LoVo (cell line): ENCODE measurements around the gene PARD3.
"Not testable (repeated sequence)": the region's sequence is repeated elsewhere in the genome, so short reads cannot be mapped to it uniquely, and the experiment has no call there.

Source experiments
- DNase-seq: peaks from one replicate; pipeline ENCODE4 v3.0.0-alpha.2; 2016; ENCODE audit warnings: low spot score

Gene PARD3

DNA sequence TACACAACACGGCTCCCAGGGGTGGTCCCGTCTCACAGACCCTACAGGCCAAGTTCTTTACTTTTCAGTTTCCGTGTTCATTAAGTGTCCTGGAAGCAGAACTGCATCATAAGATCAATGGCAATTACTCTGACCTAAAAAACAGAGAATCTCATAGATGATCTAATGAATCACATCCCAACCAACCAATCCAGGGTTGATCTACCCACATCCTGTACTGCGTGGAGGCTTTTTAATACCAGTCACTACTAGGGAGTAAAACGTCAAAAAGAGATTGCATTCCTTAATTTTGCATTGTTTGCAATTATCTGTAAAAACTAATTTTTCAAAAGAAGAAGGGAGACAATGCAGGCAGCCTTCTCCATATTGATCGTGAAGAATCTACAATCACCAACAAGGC is 72.6 kb downstream of the PARD3 start:
- DNase-seq: no peak

DNA sequence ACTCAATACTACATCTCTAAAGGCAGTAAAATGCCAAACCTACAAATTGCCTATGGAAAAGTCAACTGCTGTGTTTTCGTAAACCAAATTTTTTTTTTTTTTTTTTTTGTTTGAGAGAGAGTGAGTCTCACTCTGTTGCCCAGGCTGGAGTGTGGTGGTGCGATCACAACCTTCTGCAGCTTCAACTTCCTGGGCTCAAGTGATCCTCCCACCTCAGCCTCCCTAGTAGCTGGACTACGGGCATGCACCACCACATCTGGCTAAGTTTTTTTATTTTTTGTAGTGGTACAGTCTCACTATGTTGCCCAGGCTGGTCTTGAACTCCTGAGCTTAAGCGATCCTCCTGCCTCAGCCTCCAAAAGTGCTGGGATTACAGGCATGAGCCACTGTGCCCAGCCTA is 74.0 kb downstream of the PARD3 start:
- not testable (repeated sequence) for DNase-seq

DNA sequence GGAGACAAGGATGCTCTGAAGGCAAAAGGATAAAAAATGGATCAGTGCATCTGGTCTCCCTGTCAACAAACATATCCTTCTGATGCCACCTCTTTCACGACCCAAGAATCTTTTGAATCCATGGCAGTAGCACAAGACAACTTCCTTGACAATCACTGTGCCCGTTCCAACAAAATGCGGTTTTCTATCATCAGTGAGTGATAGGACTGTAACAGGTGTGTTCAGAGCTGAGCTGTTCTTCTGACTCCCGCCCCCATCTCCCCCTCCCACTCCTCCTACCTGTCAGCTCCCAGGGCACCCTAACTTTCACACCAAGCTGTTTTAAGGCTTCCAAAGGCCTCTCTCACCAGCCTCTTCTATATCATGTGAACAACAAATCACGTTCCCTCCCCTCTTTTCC is 74.8 kb downstream of the PARD3 start:
- no peak for DNase-seq

DNA sequence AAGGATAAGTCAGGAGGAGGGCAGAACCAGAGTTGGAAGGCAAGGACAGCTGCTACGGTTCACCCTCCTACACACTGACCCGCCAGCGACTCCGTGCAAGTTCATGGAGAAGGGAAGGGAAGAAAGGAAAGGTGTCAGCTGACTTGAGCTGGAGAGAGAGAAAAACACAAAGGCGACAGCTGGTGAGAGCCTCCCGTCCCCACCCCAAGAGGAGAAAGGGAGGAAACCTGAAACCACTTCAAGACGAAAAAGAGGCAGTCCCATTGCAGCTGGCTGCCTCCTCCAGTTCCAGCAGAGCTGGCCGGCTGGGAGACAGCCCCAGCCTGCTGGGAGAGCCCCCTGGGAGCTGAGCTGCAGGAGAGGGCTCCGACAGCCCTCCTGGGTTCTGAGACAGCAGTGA is 75.2 kb downstream of the PARD3 start:
- no peak for DNase-seq

DNA sequence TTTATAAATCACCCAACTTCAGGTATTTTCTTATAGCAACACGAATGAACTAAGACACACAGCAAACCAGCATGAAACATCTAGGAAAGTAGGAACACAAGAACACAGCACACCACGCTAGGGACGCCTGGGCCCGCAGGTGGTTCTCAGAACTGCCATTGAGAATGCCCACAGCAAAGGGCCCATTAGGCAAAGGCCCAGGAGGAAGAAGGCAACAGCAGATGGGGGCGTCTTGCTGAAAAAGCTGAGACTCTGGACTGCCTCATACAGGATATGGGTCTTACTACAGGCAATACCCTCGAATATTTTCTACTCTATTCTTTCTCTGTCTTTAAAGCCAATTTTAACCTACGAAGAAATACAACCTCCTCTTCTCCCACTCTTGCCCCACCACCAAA is 77.3 kb downstream of the PARD3 start:
- DNase-seq: no peak

DNA sequence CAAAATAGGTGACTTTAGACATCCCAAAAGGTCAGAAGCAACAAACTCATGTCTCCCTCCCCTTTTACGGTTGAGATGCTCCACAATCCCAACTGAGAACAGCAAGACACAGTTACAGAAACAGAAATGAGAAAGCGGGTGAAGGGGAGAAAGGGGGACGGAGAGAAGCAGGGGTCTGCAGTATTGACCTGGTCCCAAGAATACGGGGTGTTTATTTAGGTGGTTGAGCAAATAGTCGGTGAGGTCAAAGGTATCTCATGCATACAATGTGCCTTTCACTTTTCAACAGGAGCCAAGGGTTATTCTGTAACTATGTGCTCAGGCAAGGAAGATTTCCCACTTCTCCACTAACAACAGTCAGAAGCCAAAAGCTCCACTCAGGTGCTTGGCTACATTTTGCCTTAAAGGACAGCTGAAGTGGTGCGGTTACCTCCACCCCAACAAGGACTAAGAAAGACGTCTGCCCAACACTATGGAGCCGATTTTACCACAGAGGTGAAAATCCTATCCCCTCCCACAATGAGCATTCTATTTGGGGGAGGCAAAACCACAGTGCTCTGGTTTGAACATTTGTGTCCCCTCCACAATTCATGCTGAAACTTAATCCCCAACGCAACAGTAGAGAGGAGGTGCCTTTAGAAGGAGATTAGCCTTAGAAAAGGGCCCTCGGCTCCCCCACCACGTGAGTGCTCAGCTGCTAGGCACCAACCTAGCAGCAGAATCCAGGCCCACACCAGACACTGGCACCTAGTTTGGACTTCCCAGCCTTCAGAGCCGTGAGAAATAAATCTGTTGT is 77.9 kb downstream of the PARD3 start:
- DNase-seq: no peak

DNA sequence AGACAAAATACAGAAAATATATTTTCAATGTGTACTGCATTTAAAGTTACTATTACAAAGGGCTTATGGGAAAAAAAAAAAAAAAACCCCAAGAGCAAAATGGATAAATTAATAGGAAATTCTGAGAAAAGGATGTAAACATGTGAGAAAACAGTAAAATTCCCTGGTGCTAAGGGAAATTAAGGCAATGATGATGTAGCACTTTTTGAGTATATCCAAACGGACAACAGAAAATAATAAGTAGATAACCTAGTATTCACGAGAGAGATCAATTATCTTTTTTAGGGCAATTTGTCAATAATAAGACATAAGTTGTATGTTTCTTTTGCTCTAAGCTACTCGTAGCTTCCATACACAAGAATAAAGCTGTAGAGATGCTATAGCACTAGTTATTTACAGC is 80.2 kb downstream of the PARD3 start:
- DNase-seq: no peak

DNA sequence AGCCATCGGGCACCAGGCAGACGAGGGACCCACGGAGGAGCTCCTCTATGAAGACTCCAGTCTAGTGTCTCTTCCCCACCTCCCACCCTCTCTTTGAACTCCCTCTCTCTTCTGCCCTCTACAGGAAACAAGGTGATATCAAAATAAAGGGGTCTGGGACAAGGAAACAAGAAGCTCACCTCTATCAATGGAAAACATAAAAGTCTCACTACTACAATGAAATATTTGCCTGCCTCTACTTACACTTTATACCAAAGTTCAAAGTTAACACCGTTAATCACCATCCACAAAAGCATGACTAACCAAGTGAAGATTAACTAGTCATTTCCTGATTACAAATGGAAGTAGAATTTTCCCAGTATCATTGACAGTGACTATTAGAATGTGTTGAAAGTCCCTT is 82.2 kb downstream of the PARD3 start:
- peak; percentile 32 for DNase-seq

DNA sequence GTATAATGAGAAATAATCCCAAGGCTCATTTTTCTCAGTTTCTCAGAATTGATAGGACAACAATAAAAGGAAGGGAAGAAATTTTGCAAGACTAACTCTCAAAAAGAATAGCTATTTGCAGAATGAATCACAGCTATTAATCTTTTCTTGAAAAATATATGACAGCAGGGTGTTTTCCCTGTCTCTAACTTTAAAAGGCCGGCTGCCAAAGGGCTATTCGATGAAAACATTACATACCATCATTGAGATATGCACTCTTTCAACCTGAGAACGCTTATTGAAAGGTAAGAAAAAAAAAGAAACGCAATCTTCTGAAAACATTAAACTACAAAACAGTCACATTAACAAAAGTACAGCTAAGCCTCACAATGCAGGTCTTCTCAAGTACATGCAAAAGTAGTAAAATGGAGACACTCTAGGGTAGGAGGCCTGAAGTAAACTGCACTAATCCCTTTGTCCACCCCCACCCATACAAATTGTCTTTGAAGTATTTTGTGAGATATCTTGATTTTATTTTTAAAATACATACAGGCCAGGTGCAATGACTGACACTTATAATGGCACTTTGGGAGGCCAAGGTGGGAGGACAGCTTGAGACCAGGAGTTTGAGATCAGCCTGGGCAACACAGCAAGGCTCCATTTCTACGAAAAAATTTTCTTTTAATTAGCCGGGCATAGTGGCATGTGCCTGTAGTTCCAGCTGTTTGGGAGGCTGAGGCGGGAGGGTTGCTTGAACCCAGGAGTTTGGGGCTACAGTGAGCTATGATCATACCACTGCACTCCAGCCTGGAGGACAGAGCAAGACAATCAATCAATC is 83.0 kb downstream of the PARD3 start:
- peak; percentile 19 for DNase-seq

DNA sequence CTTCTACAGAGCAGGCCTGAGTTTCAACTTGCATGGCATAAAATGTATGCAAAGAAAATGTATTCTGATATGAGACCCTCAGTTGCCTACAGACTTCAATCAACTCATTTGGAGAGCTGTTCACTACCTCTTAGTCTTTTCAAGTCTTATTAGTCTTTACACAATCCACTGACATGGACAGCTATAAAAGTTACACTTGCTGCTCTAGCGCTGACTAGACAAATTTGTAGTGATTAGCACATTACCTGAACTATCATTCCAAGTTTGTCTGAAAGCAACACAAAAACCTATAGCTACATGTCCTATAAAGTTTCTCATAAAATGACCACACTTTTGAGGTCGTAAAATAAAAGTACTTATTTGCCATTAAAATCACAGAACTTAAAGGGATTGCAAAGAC is 83.9 kb downstream of the PARD3 start:
- DNase-seq: no peak

DNA sequence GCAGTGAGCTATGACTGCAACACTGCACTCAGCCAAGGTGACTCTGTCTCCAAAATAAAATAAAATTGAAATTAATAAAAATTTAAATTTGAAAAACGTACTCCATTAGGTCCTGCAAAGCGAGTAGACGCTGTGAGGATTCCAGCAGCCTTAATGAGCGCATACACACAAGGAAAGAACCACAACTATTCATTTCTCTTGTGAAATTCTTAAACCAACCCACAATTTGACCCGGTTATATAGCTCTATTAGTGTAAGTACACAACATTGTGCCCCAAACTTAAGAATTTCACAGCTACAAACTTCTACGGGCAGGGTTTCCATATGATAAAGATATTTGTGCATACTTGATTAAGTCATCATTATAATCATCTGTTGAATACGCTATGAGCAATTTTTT is 84.4 kb downstream of the PARD3 start:
- no peak for DNase-seq

DNA sequence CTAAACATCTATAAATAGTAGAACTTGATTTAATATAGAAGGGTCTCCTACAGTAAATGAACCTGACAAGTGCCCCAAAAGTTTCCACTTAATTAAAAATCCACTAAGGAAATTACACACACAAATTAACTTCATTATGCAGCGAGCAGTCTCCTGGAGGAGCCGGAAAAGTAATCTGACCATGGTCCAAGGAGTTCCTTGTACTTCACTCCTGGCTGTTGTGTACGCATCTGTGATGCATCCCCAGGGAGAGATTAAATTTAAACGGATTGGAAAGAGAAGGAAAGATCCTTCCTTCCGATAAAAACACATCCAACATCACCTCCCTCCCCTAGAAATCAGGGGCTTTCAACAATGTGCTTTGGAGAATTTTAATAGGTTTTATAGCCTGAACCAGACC is 85.5 kb downstream of the PARD3 start:
- no peak for DNase-seq

DNA sequence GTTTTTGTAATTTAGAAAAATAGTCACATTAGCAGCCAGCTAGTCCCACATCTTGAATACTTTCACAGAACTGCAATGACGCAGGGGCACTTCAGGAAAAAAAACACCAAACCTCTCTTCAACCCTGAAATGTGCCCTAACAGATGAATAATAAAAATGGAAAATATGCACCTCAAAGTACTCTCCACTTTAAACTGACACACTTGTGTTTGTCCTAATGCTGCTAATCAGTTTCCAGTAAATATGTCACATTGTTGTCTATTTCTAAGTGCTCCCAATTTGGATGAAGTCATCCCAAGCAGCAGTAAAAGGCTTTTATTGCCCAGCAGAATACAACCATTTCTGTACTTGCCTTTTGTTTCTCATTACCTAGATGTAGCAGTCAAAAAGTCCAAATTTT is 86.7 kb downstream of the PARD3 start:
- no peak for DNase-seq

DNA sequence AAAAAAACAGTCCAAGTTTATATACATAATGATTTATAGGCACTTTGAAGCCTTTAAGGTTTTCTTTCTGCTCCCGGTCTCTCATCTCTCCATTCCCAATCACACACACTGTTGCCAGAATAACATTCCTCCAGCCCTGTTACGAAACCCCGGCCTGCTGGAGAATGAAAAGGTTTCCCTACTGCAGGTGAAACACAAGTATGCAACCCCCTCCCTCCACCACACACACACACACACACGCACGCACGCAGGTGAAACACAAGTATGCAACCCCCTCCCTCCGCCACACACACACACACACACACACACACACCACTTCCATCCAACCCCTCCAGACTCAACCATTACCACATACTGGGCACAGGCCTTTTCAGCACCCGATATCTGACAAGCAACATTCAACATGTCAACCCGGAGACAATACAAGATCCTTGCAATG is 87.5 kb downstream of the PARD3 start:
- DNase-seq: no peak

DNA sequence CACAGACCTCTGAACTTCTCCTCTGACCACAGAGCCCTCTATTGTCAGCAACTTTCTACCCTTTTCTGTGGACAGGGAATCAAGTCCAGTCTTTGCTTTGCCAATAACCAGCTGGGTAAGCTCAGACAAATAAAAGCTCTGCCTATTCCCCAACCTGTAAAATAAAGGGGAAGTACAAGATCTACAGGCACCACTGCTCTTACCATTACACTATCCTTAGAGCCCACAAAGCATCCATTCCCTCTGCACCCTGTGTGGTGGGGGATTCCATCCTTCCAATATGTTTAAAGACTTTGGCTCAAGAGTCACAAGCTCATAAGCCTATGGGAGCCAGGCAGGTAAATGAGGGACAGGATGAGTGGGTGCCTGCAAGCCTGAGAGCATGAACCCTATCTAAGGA is 88.2 kb downstream of the PARD3 start:
- DNase-seq: no peak

DNA sequence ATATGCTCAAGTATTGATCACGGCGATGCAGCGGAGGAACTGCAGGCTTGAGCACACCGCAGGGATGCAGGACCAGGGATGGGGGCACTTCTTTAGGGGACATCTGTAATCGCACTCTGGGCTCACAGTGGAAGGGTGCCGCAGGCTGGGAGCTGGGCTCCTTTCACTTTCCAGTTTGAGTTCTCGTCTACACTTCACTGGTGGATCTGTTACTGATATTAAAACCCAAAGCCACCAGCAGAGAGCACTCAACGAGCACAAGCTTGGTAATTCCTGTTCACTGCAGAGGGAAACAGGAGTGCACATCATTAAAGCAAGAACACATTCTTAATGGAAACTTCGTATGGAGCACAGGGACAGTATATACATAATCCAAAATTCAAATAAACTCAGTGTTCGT is 91.3 kb downstream of the PARD3 start:
- DNase-seq: no peak

DNA sequence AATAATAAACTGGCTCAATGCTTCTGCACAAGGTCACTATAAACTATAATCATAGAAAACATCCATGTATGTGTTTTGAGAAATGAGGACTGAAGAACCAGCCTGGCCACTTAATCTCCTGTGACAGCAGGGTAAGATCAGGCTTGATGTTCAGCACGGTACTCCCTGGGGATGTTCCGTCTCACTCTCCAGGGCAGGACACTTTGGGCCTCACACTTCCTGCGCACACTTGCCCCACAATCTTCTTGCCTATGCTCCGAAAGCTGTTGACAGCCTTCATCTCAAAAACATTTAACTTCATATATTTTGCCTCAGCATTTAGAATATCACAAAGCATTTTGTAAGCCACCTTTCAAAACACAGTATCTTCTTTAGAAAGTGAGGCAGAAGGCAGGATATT is 92.7 kb downstream of the PARD3 start:
- DNase-seq: no peak

DNA sequence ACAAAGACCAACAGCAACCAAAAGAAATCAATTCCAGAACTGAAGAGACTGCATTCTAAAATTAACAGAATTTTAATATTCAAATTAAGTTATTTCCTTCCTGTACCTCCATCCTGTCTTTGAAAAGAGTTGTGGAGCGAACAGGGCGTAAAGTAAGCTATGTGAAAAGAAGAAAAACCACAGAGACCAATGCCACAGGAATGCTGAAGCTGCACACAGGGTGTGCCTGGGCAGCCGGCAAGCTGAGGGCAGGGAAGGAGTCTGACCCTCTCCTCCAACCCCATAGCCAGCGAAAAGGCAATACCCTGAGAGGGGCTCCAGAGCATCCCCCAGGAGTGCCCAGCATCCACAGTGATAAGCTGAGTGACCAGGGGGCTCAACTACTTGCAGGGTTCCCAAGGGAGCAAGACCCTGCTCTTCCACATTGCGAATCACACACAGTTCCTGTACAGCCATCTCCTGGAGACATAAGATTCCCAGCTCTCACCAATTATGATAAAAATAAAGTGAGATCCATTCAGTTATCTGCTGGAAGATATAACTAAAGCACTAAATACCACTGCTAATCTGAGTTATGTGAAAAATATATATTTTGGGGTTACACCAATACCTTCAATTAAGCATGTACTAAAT is 93.8 kb downstream of the PARD3 start:
- DNase-seq: peak; percentile 16

DNA sequence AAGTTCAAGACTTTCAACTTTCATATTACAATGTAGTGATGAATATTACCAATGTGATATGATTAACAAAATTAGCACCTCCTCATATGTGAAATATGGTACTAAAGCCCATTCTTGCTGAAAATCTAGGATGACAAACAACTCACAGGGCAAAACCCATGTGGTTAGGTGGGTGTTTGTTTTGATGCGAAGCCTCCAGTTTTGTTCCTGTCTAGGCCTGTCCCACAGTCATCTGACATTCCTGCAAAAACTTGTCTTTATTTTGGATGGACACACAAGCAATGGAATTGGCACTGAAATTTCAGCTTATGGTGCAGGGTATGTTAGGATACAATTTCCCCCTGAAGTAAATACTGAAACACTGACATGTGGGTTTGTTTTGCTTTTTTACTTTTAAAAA is 95.3 kb downstream of the PARD3 start:
- DNase-seq: no peak

DNA sequence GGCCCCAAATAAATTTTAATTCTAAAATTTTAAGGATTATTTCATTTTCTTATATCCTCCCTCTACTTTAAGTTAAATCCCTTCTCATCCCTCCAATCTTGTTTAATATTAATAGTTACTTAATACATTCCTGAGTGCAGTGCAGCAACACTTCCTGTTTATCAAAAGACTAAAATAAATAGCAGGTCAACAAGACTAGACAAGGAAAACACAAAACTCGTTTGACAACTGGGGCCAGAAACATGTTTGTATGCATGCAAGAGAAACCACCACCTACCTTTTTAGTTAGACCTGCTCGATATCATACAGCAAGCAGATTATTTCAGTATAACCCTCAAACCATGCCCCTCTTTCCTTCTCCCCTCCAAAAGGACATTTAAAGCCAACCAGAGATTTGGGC is 95.8 kb downstream of the PARD3 start:
- DNase-seq: no peak

DNA sequence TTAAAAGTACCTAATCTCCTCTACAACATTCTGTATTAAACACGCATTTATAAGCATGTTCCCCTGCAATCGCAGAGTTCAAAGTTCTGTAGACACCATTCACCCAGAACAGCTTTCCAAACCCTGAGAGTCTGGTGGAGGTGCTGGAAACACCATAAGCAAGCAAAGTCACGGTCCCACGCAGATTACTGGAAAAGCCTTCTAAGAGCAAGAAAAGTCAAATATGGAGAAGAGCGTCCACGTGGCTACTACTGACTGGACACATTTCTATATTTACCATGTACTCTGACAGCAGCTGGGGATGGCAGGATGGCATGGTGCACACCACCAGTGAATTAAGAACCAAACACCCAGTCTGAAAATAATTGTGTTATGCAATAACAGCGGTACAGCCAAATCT is 97.7 kb downstream of the PARD3 start:
- DNase-seq: no peak

DNA sequence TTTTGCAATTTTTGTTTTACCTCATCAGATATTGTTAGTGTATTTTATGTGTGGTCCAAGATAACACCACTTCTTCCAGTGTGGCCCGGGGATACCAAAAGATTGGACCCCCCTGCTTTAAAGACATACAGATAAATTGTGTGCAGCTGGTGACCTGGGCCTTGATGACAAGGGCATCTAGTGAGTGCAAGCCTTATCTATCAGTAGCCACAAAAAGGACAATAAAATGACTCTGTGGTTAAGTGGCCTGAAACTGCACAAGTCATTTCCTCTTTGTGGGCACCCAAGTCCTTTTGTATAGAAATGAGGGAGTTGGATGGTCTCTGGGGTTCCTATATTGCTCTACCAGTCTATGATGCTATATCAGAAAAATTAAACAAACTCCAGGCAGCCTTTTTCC is 98.1 kb downstream of the PARD3 start:
- peak; percentile 44 for DNase-seq

DNA sequence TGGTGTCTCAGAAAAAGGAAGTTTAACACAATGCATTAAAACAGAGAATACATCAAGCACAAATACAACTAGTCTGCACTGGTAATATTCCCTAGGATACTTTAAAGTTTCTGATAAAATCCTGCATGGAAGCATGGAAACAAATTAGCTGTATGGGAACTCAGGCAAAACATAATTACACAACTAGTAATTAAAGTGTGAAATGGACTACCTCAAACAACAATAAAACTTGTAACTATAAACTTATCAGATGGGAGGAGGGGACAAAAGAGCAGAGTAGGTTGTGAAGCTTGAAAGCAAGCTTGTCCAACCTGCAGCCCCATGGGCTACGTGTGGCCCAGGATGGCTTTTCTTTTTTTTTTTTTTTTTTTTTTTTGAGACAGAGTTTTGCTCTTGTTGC is 98.9 kb downstream of the PARD3 start:
- DNase-seq: no peak
